Right atrium auricular region (tissue), 2 donors: Measurements from ENCODE around the gene LARP1B. TPM values are rescaled to one million over a fixed set of nuclear protein-coding genes. Genes with fewer than 3 reads are reported as not detected.
"Not testable (repeated sequence)": the region's sequence is repeated elsewhere in the genome, so short reads cannot be mapped to it uniquely, and the experiment has no call there.

Experiments
- DNase-seq: peaks from one replicate; pipeline ENCODE4 v3.0.0-alpha.2; 2019; ENCODE audit warnings: low spot score
- H3K27ac ChIP-seq, 2 donors: fragments of 200-600 bp; sonication (generic); 1 replicate in 1 of 2; 2 replicates in 1 of 2; pipeline ENCODE4 v1.5.1; 2016 to 2019
- H3K27me3 ChIP-seq, 2 donors: fragments of 200-600 bp; sonication (generic); one replicate each; pipeline versions ENCODE4 v1.5.1 to v1.6.0; 2017 to 2019
- H3K36me3 ChIP-seq: fragments of 200-600 bp; sonication (generic); one replicate; pipeline ENCODE4 v1.5.1; 2016
- H3K4me1 ChIP-seq, 2 donors: fragments of 200-600 bp; sonication (generic); one replicate each; pipeline versions ENCODE4 v1.5.1 to v1.6.0; 2017 to 2019
- H3K4me3 ChIP-seq, 2 donors: fragments of 200-600 bp; sonication (generic); 1 replicate in 1 of 2; 2 replicates in 1 of 2; pipeline ENCODE4 v1.5.1; 2017 to 2019; ENCODE audit warnings: mild to moderate bottlenecking in 1 of 2, moderate library complexity in 1 of 2
- H3K9me3 ChIP-seq, 2 donors: fragments of 200-600 bp; sonication (generic); one replicate each; pipeline ENCODE4 v1.5.1; 2019
- CTCF ChIP-seq, 2 donors: fragments of 200-600 bp; sonication (generic); IDR thresholded peaks; one replicate each; pipeline ENCODE4 v1.5.1; 2019; ENCODE audit warnings: antibody characterized with exemption in 2 of 2
- total RNA-seq, 2 donors: library from RNA; depleted of rRNA; stranded (reverse); fragments of >200 nt; gene quantifications; one replicate each; pipeline ENCODE4 v1.1.0, GENCODE V29; 2016

The LARP1B gene
- total RNA-seq, 2 donors from 2014 or later = 11.8 to 13.5 TPM

GRCh38 chr4:128247906-128248305, 186.8 kb downstream of the LARP1B start:
- Histone ChIP-seq H3K4me1 (no peaks in the 10 kb centered on the region), H3K9me3 (peaks cover 0 to 12% of the 10 kb centered on the region in 2 donors), H3K36me3 (no peaks in the 10 kb centered on the region), H3K27me3 (no peaks in the 10 kb centered on the region), H3K4me3 (no peak overlapping the region), H3K27ac (no peak overlapping the region)
- no peak for TF ChIP-seq CTCF (IDR thresholded peaks at IDR 0.05)
- DNase-seq = no peak

GRCh38 chr4:128249787-128250668, 188.9 kb downstream of the LARP1B start:
- Histone ChIP-seq H3K27ac (no peak overlapping the region), H3K9me3 (peaks cover 0 to 12% of the 10 kb centered on the region in 2 donors), H3K4me3 (no peak overlapping the region), H3K4me1 (no peaks in the 10 kb centered on the region), H3K36me3 (no peaks in the 10 kb centered on the region), H3K27me3 (no peaks in the 10 kb centered on the region)
- no peak for TF ChIP-seq CTCF (IDR thresholded peaks at IDR 0.05)
- DNase-seq = no peak

- DNase-seq = no peak
- Histone ChIP-seq H3K4me1 (no peaks in the 10 kb centered on the region), H3K27me3 (no peaks in the 10 kb centered on the region), H3K27ac (no peak overlapping the region), H3K4me3 (no peak overlapping the region), H3K9me3 (no peaks in the 10 kb centered on the region), H3K36me3 (no peaks in the 10 kb centered on the region)
- no peak for TF ChIP-seq CTCF (IDR thresholded peaks at IDR 0.05)
Measured at GRCh38 chr4:128255906-128256305, 194.8 kb downstream of the LARP1B start.

GRCh38 chr4:128256539-128256938, 195.4 kb downstream of the LARP1B start:
- no peaks in the 10 kb centered on the region for H3K36me3 ChIP-seq
- TF ChIP-seq CTCF (IDR thresholded peaks at IDR 0.05) = no peak
- no peak overlapping the region for H3K4me3 ChIP-seq
- H3K27me3 ChIP-seq = no peaks in the 10 kb centered on the region
- no peaks in the 10 kb centered on the region for H3K9me3 ChIP-seq
- H3K4me1 ChIP-seq = no peaks in the 10 kb centered on the region
- no peak for DNase-seq
- no peak overlapping the region for H3K27ac ChIP-seq

DNA sequence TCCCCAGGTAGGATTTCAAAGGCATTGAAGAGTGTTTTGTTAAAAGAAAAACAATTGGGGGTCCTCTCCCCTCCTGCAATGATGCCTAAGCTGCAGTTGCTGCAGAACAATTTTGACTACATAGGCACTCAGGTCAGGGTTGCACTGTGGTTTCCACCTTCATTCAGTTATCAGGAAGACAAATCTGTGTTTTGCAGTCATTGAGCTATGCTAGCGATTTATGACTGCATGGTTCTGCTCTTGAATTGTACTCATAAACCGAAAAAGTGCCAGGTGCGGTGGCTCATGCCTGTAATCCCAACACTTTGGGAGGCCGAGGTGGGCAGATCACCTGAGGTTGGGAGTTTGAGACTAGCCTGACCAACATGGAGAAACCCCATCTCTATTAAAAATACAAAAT, 197.1 kb downstream of the LARP1B start:
- not testable (repeated sequence) for H3K9me3 ChIP-seq, H3K27me3 ChIP-seq, H3K4me1 ChIP-seq, H3K4me3 ChIP-seq, H3K36me3 ChIP-seq, H3K27ac ChIP-seq, DNase-seq

DNA sequence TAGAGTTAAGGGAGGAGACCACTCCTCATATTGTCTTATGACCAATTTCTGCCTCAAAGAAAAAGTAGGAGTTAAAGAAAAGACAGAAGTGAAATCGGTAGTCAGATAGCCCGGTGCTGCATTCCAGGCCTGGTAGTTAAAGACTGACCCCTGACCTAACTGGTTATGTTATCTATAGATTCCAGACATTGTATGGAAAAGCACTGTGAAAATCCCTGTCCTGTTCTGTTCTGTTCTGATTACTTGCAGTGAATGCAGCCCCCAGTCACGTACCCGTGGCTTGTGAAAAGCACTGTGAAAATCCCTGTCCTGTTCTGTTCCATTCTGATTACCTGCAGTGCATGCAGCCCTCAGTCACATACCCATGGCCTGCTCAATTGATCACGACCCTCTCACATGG, 198.8 kb downstream of the LARP1B start:
- H3K36me3 ChIP-seq, H3K4me1 ChIP-seq, H3K9me3 ChIP-seq, H3K4me3 ChIP-seq, H3K27ac ChIP-seq, H3K27me3 ChIP-seq, DNase-seq: not testable (repeated sequence)

Other genes starting within 250 kb of the LARP1B start
- 1 to 10 TPM in 1 of 2 donors, not detected in 1; 2.0 TPM for gene PLK4, start 180.4 kb upstream of the LARP1B start, total RNA-seq
- gene MFSD8, start 96.1 kb upstream of the LARP1B start, total RNA-seq = 10 to 100 TPM in 1 of 2 donors, 1 to 10 TPM in 1; 8.3 to 10.7 TPM
- 1 to 10 TPM; 5.3 to 7.2 TPM for gene ABHD18, start 95.9 kb upstream of the LARP1B start, total RNA-seq
- gene PGRMC2, start 226.5 kb downstream of the LARP1B start, total RNA-seq = 10 to 100 TPM; 21.2 to 36.3 TPM